Stimulated activated CD8-positive, alpha-beta memory T cell treated with anti-CD3 and anti-CD28 coated beads, Interleukin-12 subunit alpha, Interleukin-12 subunit beta, amount 100 ng/mL, for 4 hours (primary cell): ENCODE data around the gene ATRNL1.
"Not testable (repeated sequence)": the region's sequence is repeated elsewhere in the genome, so short reads cannot be mapped to it uniquely, and the experiment has no call there.

Source experiments
- DNase-seq: peaks from one replicate; pipeline ENCODE4 v3.0.0-alpha.2; 2020; ENCODE audit warnings: low read depth

ATRNL1 gene

GRCh38 chr10:115760131-115760530 is 667.0 kb downstream of the ATRNL1 start:
- no peak for DNase-seq

- DNase-seq = no peak
Measured at GRCh38 chr10:115761166-115761565, 668.0 kb downstream of the ATRNL1 start.

GRCh38 chr10:115762029-115762428 is 668.9 kb downstream of the ATRNL1 start:
- DNase-seq = no peak

GRCh38 chr10:115771755-115772154 is 678.6 kb downstream of the ATRNL1 start:
- no peak for DNase-seq

GRCh38 chr10:115772606-115773005 is 679.4 kb downstream of the ATRNL1 start:
- no peak for DNase-seq

- DNase-seq = no peak
Measured at GRCh38 chr10:115773832-115774231, 680.7 kb downstream of the ATRNL1 start.

GRCh38 chr10:115774721-115775120 is 681.6 kb downstream of the ATRNL1 start:
- no peak for DNase-seq

GRCh38 chr10:115777646-115778045 is 684.5 kb downstream of the ATRNL1 start:
- DNase-seq = no peak

- no peak for DNase-seq
Measured at GRCh38 chr10:115790220-115790619, 697.1 kb downstream of the ATRNL1 start.

- DNase-seq = no peak
Measured at GRCh38 chr10:115795964-115796363, 702.8 kb downstream of the ATRNL1 start.

- DNase-seq = no peak
Measured at GRCh38 chr10:115801457-115801856, 708.3 kb downstream of the ATRNL1 start.

GRCh38 chr10:115801992-115802391 is 708.8 kb downstream of the ATRNL1 start:
- DNase-seq = no peak

GRCh38 chr10:115802911-115803310 is 709.7 kb downstream of the ATRNL1 start:
- no peak for DNase-seq

- DNase-seq = no peak
Measured at GRCh38 chr10:115814542-115814941, 721.4 kb downstream of the ATRNL1 start.

- no peak for DNase-seq
Measured at GRCh38 chr10:115818012-115818411, 724.8 kb downstream of the ATRNL1 start.

GRCh38 chr10:115826396-115826795 is 733.2 kb downstream of the ATRNL1 start:
- DNase-seq = no peak

- no peak for DNase-seq
Measured at GRCh38 chr10:115827231-115828009, 734.3 kb downstream of the ATRNL1 start.

- DNase-seq = not testable (repeated sequence)
Measured at GRCh38 chr10:115828182-115828581, 735.0 kb downstream of the ATRNL1 start.

GRCh38 chr10:115829521-115830205 is 736.5 kb downstream of the ATRNL1 start:
- DNase-seq = no peak

- no peak for DNase-seq
Measured at GRCh38 chr10:115830265-115830970, 737.3 kb downstream of the ATRNL1 start.

GRCh38 chr10:115831016-115831415 is 737.9 kb downstream of the ATRNL1 start:
- no peak for DNase-seq

GRCh38 chr10:115833119-115833518 is 740.0 kb downstream of the ATRNL1 start:
- no peak for DNase-seq

GRCh38 chr10:115844591-115844990 is 751.4 kb downstream of the ATRNL1 start:
- no peak for DNase-seq
